Cortex of kidney (tissue), 1 donor: Measurements from ENCODE around the gene EML2.
"Not testable (repeated sequence)": the region's sequence is repeated elsewhere in the genome, so short reads cannot be mapped to it uniquely, and the experiment has no call there.

Experiments used
- DNase-seq: peaks from one replicate; lab custom pipeline; 2025; lab: John Stamatoyannopoulos, UW

EML2 gene

DNA sequence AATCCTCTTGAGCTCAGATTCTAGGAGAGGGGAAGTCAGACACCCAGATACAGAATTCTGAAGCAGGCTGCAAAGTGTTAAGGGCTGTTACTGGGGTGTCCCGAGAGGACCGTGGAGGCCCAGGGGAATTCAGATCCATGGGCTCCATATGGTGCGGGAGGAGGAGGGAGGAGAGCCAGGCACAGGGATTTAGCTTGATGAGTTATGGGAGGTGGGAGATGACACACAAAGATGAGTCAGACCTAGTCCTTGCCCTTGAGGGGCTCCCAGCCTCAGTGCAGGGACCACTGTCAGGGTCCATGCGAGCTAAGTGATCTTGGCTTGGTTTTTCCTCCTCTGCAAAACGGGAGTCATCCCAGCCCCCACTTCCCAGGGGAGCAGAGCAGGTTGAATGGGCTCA lies 14.4 kb upstream of the EML2 start:
- no peak for DNase-seq

DNA sequence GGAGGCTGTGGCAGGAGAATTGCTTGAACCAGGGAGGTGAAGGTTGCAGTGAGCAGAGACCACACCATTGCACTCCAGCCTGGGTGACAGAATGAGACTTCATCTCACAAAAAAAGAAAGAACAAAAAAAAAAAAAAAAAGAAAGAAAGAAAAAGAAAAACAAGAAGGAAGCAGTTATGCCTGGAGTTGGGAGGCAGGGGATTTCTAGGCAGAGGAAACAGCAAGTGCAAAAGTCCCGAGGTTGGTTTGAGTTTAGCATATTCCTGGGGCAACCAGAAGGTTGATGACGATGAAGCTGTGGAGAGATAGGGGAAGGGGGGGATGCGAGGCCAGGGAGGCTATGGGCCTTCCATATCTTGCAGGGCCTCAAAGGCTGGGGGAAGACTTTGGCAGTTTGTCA lies 11.5 kb upstream of the EML2 start:
- DNase-seq: no peak

DNA sequence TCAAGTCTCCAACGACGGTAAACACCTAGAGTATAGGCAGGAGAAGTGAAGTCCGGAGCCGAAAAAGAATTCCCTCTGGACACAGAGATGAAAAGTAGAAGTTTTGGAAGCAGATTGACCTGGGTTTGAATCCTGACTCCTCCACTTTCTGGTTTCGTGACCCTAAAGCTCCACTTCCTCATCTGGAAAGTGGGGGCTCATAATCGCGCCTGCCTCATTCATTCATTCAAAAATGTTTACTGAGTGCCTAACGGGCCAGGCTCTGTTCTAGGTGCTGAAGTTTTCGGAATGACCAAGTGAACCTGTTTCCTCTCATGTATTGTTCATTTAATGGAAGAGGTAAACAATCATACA lies 7.1 kb upstream of the EML2 start:
- no peak for DNase-seq

DNA sequence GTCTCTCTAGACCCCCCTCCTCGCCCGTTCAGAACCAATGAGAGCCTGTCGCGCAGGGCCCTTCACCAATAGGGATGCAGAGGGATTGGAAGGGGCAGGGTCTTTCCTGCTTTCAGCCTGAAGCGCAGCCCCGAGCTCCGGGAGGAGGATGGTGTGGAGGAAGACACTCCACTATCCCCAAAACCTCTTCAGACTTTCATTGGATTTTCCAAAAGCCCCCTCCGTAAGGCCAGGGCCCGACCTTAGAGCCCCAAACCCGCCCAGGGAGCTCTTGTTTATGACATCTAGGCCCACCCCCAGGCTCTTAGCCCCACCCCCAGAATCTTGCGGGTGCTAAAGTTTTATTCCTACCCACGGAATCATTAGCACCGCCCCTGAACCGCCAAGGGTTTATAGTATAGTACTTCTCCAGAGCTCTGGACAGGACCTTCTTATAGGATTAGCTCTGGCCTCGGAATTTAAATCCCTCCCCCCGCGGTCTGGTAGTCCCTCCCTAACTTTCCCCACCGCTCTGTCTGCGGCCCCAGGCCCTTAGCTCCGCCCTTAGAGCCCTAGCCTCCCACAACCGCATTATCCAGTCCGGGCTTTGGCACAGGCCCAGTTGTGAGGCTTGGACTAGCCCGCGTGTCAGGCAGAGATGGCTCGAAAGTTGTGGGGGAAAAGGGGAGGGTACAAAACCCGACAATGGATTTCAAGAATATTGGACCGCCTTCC lies 6.6 kb upstream of the EML2 start:
- no peak for DNase-seq

DNA sequence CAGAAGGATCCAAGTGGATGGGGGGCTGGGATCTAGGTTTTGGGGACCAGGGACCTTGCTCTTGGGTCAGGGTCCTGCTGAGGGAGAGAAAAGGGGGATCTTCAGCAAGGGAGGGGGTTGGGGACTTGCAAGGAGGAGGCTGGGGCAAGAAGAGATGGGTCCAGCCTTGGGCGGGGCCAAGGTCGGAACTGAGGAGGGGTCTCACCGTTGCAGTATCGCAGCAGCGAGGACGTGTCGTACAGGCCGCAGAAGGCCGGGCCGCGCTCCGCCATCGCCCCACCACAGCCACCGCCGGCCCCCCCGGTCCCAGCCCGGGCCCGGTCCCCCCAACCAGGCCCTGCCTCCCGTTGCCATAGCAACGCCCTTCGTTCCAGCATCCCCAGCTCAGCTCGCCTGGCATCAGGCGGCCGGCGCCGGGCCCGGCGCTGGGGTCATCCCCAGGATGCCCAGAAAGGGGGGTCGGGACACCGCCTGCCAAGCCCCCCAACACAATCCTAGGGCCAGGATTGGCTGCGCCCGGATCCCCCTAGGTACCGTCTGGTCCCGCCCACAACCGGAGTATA lies 6.0 kb upstream of the EML2 start:
- no peak for DNase-seq

DNA sequence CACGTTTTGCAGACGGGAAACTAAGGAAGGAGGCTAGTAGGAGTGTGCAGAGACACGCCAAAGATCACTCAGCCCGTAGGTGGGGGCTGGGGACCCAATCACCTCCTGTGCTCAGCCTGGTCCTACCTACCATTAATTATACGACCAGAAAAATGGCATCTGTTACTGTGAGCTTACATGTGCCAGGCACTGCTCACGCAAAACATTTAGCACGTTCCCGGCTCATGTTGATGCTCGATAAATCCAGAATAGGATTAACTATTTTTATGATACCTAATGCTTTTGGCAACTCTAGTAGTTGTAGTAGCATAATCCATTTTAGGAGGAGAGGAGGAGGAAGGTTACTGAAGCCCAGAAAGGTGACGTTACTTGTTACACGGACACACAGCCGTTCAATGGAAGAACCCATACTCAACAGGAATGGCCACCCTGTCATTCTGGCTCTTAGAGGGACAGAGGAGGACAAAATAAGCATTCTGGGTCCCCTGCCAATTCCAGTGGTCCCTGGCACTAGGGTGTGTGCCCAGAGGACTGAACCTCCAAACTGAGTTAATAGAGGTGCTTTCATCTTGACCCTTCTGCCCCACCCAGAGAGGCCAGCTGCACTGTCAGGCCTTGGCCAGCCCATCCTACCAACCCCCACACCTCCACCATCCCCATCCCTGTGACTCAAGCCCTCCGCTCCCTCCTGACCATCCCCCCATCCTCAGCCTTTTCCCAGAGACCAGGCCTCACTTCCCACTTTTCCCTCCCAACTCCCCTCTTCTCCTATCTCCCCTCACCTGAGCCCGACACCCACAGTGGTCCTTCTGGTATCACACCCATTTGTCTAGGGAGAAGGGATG lies 5.0 kb upstream of the EML2 start:
- no peak for DNase-seq

DNA sequence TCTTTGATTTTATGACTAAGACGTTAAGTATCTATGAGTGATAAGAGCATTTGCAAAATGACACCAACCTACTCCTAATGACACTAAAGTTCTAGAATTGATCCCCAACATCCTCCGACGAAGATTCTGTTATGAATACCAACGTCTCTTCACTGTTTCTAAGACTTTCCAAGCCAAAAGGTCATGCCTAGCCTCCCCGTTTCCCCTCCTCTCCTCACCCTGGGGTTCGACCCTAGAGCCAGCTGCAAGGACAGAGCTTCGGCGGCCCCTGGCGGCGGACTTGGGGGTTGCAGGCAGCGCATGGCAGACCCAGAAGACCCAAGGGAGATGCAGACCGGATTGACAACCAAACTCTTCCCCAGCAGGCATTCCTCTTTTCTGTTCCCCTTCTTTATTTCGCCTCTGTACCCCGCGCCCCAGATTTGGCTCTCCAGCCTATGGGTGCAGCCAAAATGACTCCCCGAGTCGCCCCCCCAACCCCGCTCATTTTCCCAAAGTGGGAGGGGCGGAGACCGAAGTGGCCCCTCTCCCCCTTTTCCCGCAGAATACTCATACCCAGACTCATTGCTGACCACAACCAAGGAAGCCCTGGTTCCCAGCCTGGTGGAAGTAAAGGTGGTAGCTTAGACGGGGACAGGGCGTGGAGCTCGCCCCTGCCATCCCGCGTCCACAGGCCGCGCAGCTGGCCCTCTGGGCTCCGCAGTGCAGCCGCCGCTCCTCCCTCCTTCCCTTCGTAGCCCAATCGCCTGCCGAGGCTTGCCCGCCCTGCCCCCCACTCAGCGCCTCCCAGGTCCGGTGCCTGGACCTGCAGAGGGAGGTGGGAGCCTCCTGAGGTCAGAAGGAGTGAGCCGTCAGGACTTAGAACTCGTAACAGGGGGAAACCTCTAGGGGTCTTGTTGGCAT lies 4.1 kb upstream of the EML2 start:
- no peak for DNase-seq

DNA sequence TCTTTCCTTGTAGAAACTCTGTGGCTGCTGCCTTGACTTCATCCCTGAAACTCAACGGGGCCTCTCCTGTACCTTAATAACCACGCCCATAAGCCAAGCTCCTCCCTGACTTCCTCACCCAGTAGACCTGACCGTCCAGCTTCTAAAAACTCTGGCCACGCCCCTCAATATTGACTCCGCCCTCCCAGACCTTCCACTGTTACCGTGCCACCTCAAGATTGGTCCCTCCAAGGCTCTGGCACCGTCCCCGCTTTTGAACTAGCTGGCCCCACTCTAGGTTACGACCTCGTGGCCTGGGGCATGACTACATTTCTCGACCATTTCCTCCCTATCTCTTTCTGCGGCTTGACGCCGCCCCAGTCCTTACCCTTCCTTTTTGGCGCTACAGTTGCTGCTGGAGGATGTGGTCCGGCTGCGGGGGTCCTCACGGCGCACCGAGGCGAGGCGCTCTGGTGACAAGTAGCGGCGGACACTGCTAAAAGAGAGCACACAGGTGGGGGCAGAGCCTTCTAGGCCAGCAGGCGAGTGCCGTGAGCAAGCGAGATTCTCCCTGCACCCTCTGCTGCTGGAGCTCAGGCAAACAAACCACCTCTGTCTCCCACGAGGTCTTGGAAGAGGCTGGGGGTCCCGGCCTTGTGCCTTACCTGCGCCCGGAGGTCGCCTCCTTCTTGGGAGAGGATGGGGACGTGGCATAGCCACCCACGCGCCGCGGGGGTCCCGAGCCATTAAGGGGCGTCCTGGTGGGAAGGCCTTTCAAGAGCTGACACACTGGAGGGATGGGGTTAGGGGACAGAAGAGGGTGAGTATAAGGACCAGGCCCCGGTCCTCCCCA lies 2.3 kb upstream of the EML2 start:
- DNase-seq: no peak

DNA sequence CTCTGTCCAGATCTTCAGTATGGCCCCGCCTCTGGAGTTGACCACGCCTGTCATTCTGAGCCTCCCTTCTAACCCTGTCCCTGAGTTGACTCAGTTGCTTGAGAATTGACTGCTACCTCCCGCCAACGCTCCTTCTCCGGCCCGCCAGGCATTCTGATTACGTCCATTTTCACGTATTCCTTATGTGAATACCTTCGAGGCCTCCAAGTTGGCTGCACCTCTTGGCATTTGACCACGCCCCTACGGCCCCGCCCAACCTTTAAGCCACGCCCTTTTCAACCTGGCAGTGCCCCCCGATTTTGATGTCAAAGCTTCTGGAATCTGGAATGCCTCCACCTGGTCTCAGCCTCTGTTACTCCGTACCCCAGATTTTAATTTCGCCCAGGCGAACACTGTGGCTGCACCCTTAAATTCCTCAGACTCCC lies 1.7 kb upstream of the EML2 start:
- DNase-seq: no peak

DNA sequence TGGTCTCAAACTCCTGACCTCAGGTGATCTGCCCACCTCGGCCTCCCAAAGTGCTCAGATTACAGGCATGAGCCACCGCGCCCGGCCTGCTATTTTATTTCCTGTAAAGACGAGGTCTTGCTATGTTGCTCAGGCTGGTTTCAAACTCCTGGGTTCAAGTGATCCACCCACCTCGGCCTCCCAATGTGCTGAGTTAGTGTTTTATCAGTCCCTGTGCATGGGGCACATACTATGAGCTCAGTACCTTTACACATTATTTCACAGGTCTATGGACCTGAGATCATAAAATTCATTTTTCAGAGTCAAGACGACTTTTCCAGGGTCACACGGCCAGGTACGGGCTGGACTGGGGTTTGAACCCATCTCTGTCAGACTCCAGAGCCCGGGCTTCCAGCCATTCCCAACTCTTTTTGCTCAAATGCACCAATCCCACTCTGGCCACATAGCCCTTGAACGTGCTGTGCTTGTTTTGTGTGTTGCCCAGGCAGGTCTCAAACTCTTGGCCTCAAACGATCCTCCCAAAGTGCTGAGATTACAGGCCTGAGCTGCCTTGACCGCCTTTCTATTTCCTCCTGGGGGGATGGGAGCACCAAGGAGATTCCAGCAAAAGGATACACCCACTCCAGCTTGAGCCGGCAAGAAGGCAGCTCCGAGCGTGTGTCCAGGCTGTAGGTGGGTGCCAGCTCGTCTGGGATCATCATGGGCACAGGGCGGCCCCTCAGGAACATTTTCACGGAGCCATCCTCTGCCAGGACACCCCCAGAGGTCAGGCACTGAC lies 1.1 kb downstream of the EML2 start:
- no peak for DNase-seq

DNA sequence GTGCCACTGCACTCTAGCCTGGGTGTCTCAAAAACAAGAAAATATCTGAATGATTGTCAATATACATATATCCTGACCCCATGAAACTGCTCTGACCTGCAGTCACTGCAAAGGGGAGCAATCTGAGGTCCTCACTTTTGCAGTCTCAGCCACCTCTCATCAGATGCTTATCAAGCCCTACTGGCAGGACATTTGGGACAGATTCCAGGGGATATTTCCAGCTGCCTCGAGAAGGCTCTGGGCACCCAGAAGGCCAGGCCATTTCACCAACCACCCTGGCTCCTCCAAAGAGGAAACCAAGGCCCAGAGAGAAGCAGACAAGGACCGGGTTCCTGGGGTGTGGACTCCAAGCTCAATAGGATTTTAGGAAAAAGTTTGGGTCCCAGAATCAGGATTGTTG lies 2.3 kb downstream of the EML2 start:
- no peak for DNase-seq

DNA sequence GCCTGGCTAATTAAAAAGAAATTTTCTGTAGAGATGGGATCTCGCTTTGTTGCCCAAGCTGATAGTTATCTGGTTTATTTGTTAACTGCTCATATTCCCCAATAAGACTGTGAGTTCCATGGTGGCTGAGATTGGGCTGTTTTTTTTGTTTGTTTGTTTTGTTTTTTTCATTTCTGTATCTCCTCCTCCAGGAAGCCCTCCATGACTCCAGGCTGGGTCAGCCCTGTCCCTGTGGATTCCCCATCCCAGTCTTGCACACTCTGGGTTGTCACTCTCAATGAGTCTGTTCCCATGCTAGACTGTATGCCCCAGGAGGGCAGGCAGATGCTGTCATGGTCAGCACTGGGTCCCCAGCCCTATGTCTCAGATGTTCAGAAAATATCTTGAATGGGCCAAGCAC lies 2.9 kb downstream of the EML2 start:
- DNase-seq: no peak

DNA sequence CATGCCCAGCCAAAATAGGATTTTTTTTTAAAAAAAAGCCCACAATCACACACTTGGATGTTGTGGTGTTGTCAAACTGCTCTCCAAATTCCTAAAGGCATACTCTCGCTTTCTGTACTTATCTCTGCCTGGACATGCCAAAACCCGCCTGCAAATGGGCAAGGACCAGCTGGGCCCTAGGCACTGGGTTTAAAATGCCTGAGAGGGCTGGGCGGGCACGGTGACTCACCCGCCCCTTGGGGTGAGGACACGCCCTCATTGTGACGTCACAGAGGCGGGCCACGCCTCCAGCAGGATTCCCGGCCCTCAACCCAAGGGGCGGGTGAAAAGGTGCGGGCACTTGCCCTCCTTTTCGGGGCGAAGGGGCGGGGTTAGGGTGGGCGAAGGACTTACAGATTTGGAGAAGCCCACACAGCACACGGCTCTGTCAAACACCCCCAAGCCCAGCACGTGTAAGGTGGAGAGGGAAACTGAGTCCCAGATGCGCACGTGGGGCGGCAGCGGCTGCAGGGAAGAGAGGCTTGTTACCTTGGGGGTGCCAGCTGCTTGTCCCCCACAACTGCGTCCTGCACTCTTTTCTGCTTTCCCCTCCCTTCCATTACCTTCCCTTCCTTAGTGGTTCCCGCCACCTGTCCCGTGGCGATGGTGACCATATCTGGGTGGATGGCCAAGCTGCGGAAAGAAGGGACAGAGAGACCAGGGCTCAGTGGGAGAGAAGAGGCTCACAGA lies 6.6 kb downstream of the EML2 start:
- DNase-seq: no peak

DNA sequence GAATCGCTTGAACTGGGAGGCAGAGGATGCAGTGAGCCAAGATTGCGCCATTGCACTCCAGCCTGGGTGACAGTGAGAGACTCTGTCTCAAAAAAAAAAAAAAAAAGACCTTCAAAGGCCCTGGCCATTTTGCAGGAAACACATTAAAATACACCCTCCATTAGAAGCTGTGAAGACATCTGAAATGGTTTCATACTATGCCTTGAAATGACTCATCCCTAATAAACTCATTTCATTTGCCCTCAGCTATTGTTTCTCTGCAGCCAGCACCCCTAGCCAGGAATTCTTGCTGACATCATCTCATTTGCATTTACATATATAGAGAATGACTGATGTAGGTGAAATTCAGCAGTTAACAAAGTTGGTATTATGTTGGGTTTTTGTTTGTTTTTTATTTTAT lies 8.7 kb downstream of the EML2 start:
- DNase-seq: no peak

DNA sequence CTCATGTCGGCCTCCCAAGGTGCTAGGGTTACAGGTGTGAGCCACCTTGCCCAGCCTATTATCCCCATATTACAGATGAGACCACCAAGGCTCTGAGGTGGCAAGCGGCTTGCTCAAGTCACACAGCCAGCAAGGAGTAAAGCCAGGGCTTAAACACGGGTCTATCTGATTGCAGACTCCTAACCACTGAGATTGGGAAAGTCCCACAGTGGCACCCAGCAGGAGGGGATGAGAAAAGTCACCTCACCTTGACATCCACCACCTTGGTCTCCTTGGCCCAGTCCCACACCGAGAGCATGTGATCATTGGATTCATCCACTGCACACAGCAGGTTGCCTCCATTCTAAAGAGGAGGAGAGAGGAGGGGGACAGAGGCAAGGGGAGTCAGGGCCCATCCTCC lies 9.5 kb downstream of the EML2 start:
- no peak for DNase-seq

DNA sequence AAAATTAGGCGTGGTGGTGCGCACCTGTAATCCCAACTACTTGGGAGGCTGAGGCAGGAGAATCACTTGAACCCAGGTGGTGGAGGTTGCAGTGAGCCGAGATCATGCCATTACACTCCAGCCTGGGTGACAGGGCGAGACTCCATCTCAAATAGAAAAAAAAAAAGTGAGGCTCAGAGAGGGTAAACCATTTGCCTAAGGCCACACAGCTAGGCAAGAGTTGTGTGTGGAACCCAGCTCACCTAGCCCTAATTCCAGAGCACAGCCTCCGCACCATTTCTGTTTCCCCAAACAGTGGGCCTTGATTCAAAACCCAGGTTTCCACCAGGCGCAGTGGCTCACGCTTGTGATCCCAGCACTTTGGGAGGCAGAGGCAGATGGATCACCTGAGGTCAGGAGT lies 11.0 kb downstream of the EML2 start:
- not testable (repeated sequence) for DNase-seq

DNA sequence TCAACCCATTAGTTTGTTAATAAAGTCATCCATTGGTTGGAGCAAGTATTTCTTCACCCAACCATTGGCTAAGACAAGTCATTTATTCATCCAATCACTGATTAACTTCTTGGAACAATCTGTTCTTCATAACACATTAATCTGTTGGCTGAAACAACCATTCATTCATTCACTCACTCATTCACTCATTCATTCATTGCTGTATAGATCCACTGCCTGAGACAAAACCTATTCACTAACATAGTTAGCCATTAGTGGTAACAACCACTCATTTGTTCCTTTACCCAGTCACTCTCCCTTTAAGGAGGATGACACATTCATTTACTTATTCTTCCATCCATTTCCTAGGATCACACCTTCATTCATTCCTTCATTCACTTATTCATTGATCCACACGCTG lies 15.2 kb downstream of the EML2 start:
- DNase-seq: no peak

DNA sequence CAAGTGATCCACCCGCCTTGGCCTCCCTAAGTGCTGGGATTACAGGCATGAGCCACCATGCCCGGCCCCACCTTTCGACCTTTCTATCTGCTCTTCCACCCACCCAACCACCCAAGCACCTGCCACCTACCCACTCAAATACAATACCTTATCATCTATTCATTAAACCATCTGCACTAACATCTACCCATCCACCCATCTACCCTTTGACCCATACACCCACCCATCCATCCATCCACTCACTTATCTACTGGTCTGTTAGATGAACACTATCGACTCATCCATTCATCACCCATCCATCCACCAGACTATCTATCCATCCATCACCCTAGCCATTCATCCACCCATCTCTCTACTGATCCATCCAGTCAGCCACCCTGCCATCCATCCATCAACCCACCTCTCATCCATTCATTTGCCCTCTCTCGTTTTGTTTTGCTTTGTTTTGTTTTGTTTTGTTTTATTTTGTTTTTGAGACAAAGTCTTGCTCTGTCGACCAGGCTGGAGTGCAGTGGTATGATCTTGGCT lies 17.2 kb downstream of the EML2 start:
- DNase-seq: no peak

DNA sequence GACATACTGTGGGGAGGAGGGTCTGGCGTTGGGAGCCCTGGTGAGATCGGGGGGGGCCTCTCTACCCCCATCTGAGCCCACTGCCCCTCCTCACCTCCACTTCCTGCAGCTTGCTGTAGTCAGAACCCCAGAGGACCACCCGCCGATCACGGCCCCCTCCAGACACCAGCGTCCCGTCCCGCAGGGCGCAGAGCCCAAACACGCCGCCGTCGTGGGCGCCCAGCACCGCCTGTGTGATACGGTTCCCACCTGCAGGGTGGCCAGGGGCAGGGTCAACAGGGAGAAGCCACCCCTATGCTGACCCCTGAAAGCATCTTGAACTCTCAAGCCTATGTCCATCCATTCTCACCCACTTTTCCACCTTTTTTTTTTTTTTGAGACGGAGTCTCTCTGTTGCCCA lies 17.8 kb downstream of the EML2 start:
- no peak for DNase-seq

DNA sequence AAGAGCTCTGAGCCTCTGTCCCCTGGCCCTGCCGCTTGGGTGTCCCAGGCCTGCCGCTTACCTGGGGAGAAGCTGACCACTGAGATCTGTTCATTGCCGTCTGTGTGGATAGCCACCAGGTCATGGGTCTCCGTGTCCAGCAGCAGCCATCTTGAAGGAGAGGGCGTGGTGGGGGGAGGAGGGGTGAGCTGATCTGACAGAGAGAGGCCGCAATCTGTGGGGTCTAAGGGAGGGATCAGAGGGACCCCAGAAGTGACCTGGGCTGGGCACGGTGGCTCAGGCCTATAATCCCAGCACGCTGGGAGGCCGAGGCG lies 22.5 kb downstream of the EML2 start:
- no peak for DNase-seq
